DOHH2 (cell line): ENCODE results near the gene ZNF429.

Experiments
- EZH2phosphoT487 ChIP-seq: fragments of 200-600 bp; sonication (generic); IDR thresholded peaks from 2 replicates; pipeline ENCODE4 v1.6.1; 2017; ENCODE audit warnings: borderline replicate concordance, mild to moderate bottlenecking, antibody characterized with exemption, low read length, moderate library complexity, mixed read lengths
- TF ChIP-seq, protein P1 (sequence below): fragments of 200-600 bp; sonication (generic); IDR thresholded peaks from one replicate; pipeline ENCODE4 v1.5.1; 2014; ENCODE audit warnings: antibody characterized with exemption, mild to moderate bottlenecking, low read depth, low read length; ENCODE audit not compliant: poor library complexity, severe bottlenecking

DNA sequence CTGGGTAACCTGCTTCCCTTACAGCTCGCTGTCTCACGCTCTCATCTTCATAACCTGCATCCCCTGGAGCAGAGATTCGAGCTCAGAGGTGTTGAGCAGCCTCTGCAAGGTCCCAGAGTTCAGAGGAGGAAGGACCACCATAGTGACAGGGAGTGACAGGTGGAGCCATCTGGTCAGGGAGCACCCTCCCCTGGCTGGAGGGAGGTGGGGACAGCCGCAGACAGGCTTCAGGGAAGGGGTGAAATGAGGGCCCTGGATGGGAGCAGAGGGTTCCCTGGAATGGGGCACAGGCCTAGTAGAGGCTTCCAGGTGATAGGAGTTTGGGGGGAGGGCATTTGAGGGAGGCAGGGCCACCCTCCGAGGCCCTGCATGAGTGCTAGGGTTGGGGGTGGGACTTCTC lies 82.1 kb downstream of the ZNF429 start:
- no peak for TF ChIP-seq EZH2phosphoT487
- TF ChIP-seq, protein P1, sequence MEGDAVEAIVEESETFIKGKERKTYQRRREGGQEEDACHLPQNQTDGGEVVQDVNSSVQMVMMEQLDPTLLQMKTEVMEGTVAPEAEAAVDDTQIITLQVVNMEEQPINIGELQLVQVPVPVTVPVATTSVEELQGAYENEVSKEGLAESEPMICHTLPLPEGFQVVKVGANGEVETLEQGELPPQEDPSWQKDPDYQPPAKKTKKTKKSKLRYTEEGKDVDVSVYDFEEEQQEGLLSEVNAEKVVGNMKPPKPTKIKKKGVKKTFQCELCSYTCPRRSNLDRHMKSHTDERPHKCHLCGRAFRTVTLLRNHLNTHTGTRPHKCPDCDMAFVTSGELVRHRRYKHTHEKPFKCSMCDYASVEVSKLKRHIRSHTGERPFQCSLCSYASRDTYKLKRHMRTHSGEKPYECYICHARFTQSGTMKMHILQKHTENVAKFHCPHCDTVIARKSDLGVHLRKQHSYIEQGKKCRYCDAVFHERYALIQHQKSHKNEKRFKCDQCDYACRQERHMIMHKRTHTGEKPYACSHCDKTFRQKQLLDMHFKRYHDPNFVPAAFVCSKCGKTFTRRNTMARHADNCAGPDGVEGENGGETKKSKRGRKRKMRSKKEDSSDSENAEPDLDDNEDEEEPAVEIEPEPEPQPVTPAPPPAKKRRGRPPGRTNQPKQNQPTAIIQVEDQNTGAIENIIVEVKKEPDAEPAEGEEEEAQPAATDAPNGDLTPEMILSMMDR: no peak
